MM.1S (cell line): ENCODE measurements around the gene PRKCE.

Source experiments
- CTCF ChIP-seq: fragments of 300-600 bp; sonication (generic); IDR thresholded peaks from 2 replicates; pipeline ENCODE4 v1.5.1; 2016; ENCODE audit warnings: antibody characterized with exemption, low read length, mixed read lengths
- EZH2 ChIP-seq: fragments of 300-600 bp; sonication (generic); optimal IDR thresholded peaks from 2 replicates; pipeline ENCODE3; 2017; ENCODE audit warnings: low read depth, mild to moderate bottlenecking, antibody characterized with exemption, low read length, mixed read lengths

- TF ChIP-seq CTCF (no peak), EZH2 (no peak)
Measured at GRCh38 chr2:45809205-45809604, 157.7 kb downstream of the PRKCE start.
